Right lobe of liver (tissue), 6 donors: ENCODE measurements around the gene ARSD. TPM values are rescaled to one million over a fixed set of nuclear protein-coding genes. Genes with fewer than 3 reads are reported as not detected.
A peak's percentile ranks its signal among the peaks of the same experiment; 100 is the strongest.

ENCODE experiments used
- ATAC-seq, 4 donors: fragments of 200-7000 bp; cut with Tn5 transposase; one replicate each; pipeline ENCODE4 v1.9.1; 2020; ENCODE audit warnings: mild to moderate bottlenecking in 4 of 4, moderate library complexity in 4 of 4
- DNase-seq, 3 donors: peaks; one replicate each; pipeline ENCODE4 v3.0.0-alpha.2; 2020
- H3K27ac ChIP-seq, 3 donors: fragments of 200-600 bp; one replicate each; pipeline ENCODE4 v1.8.0; 2022
- H3K27me3 ChIP-seq, 2 donors: fragments of 200-600 bp; one replicate each; pipeline ENCODE4 v1.8.0; 2022
- H3K36me3 ChIP-seq, 4 donors: fragments of 200-600 bp; sonication (generic) in 1 of 4; one replicate each; pipeline versions ENCODE4 v1.5.1 to v1.8.0; 2017 to 2022; ENCODE audit warnings: control low read depth in 1 of 4
- H3K4me1 ChIP-seq, 4 donors: fragments of 200-600 bp; sonication (generic) in 1 of 4; one replicate each; pipeline versions ENCODE4 v1.5.1 to v1.8.0; 2017 to 2022; ENCODE audit warnings: control low read depth in 1 of 4
- H3K4me3 ChIP-seq, 3 donors: fragments of 200-600 bp; one replicate each; pipeline ENCODE4 v1.8.0; 2022
- H3K9me3 ChIP-seq, 4 donors: fragments of 200-600 bp; sonication (generic) in 1 of 4; one replicate each; pipeline versions ENCODE4 v1.5.1 to v1.8.0; 2017 to 2022; ENCODE audit warnings: control low read depth in 1 of 4
- POLR2A ChIP-seq: fragments of 450-650 bp; IDR thresholded peaks from one replicate; pipeline ENCODE4 v1.6.1; 2017; ENCODE audit warnings: antibody characterized with exemption, mild to moderate bottlenecking
- WGBS: methylation state at CpG from one replicate; pipeline ENCODE4 v1.1.6; 2018; ENCODE audit warnings: low coverage, low lambda C conversion rate; ENCODE audit not compliant: insufficient coverage; ENCODE audit errors: missing lambda C conversion rate; 5-methylcytosine and 5-hydroxymethylcytosine counted together
- intact Hi-C, 2 donors: fragments of 100-400 bp; cut with DNase I; formaldehyde crosslinking; loops; one replicate each; pipeline versions ENCODE4 v1.11.2 to v1.14.1; 2022
- total RNA-seq, 6 experiments: library from RNA; depleted of rRNA in 2 of 6; stranded (reverse); fragments of >200 nt in 2 of 6; fragmentation: NEBNext Ultra II Directional in 3 of 6; extraction: Animal tissue kit (Norgen Biotek cat#: 25700) in 3 of 6; gene quantifications; one replicate each; pipeline versions ENCODE4 v1.1.0 to v1.2.4, GENCODE V29; 2016 to 2023
- TF ChIP-seq, protein P1 (sequence below), 4 donors: fragments of 200-600 bp in 3 of 4; fragments of 450-650 bp in 1 of 4; IDR thresholded peaks; one replicate each; pipeline versions ENCODE4 v1.5.1 to v1.8.0; 2016 to 2022; ENCODE audit warnings: antibody characterized with exemption in 4 of 4, mild to moderate bottlenecking in 2 of 4
- donor health status: DM: no; HTN: yes; CAD: no.
- donor health status: DM: no; HTN: no; CAD: no.
- donor health status: DM: no; HTN: no; CAD: no.
- donor health status: DM: no; HTN: yes; CAD: no.
- donor health status: DM: no; HTN: yes; CAD: no.

The ARSD gene
- total RNA-seq, 6 experiments from 2014 or later, result 26.2 to 76.0 (median 34.2) TPM

GRCh38 chrX:2879670-2880069 lies 49.5 kb downstream of the ARSD start:
- DNase-seq (no peak), ATAC-seq (no peak)
- H3K4me1 ChIP-seq, result no peaks in the 10 kb centered on the region
- H3K9me3 ChIP-seq, result no peaks in the 10 kb centered on the region
- no peak overlapping the region for H3K4me3 ChIP-seq
- H3K27me3 ChIP-seq, result no peaks in the 10 kb centered on the region
- H3K36me3 ChIP-seq, result peaks cover 0 to 5% (median 0%) of the 10 kb centered on the region in 4 donors
- WGBS, result 60% methylated on average over 1 of the region's 1 CpG
- intact Hi-C loops, result no loop called here
- TF ChIP-seq, protein P1, sequence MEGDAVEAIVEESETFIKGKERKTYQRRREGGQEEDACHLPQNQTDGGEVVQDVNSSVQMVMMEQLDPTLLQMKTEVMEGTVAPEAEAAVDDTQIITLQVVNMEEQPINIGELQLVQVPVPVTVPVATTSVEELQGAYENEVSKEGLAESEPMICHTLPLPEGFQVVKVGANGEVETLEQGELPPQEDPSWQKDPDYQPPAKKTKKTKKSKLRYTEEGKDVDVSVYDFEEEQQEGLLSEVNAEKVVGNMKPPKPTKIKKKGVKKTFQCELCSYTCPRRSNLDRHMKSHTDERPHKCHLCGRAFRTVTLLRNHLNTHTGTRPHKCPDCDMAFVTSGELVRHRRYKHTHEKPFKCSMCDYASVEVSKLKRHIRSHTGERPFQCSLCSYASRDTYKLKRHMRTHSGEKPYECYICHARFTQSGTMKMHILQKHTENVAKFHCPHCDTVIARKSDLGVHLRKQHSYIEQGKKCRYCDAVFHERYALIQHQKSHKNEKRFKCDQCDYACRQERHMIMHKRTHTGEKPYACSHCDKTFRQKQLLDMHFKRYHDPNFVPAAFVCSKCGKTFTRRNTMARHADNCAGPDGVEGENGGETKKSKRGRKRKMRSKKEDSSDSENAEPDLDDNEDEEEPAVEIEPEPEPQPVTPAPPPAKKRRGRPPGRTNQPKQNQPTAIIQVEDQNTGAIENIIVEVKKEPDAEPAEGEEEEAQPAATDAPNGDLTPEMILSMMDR (IDR thresholded peaks at IDR 0.05), result no peak
- TF ChIP-seq POLR2A, result no peak
- H3K27ac ChIP-seq, result no peak overlapping the region

- intact Hi-C loops, result no loop called here
- no peaks in the 10 kb centered on the region for H3K9me3 ChIP-seq
- ATAC-seq (peak in 2 of 4 donors; percentile 44 to 57), DNase-seq (no peak)
- H3K4me1 ChIP-seq, result no peaks in the 10 kb centered on the region
- peaks cover 0 to 5% (median 0%) of the 10 kb centered on the region in 4 donors for H3K36me3 ChIP-seq
- 17% methylated on average over 2 of the region's 2 CpGs for WGBS
- TF ChIP-seq, protein P1 (IDR thresholded peaks at IDR 0.05), result no peak
- TF ChIP-seq POLR2A, result no peak
- no peaks in the 10 kb centered on the region for H3K27me3 ChIP-seq
- H3K27ac ChIP-seq, result no peak overlapping the region
- no peak overlapping the region for H3K4me3 ChIP-seq
Observed at GRCh38 chrX:2878563-2878962, 50.6 kb downstream of the ARSD start.

GRCh38 chrX:2875798-2876399 lies 53.2 kb downstream of the ARSD start:
- intact Hi-C loops, result no loop called here

GRCh38 chrX:2875136-2875481 lies 54.0 kb downstream of the ARSD start:
- no peaks in the 10 kb centered on the region for H3K4me1 ChIP-seq
- H3K4me3 ChIP-seq, result no peak overlapping the region
- intact Hi-C loops, result no loop called here
- DNase-seq, result no peak
- no peaks in the 10 kb centered on the region for H3K36me3 ChIP-seq
- no peaks in the 10 kb centered on the region for H3K27me3 ChIP-seq
- no CpG with 5 or more reads among the region's 3 CpGs for WGBS
- no peaks in the 10 kb centered on the region for H3K9me3 ChIP-seq
- TF ChIP-seq, protein P1 (IDR thresholded peaks at IDR 0.05), result no peak
- no peak for TF ChIP-seq POLR2A
- no peak for ATAC-seq
- no peak overlapping the region for H3K27ac ChIP-seq

More at GRCh38 chrX:2875798-2876399, 53.2 kb downstream of the ARSD start:
- Histone ChIP-seq H3K4me1 (no peaks in the 10 kb centered on the region), H3K4me3 (no peak overlapping the region), H3K27me3 (no peaks in the 10 kb centered on the region), H3K27ac (no peak overlapping the region), H3K36me3 (no peaks in the 10 kb centered on the region), H3K9me3 (no peaks in the 10 kb centered on the region)
- TF ChIP-seq POLR2A, result no peak
- TF ChIP-seq, protein P1 (IDR thresholded peaks at IDR 0.05), result peak; percentile 14 to 54 (median 47)
- 80% methylated on average over 6 of the region's 6 CpGs for WGBS
- ATAC-seq, result peak; percentile 43 to 60 (median 53)
- DNase-seq, result no peak
